Tibial nerve (tissue), 4 donors: ENCODE data around the gene HNF1B. TPM values are rescaled to one million over a fixed set of nuclear protein-coding genes. Genes with fewer than 3 reads are reported as not detected.

Experiments
- DNase-seq, 2 donors: peaks; one replicate each; pipeline ENCODE4 v3.0.0-alpha.2; 2019; ENCODE audit warnings: low spot score in 2 of 2
- H3K27ac ChIP-seq, 4 donors: fragments of 200-600 bp; sonication (generic) in 3 of 4; one replicate each; pipeline ENCODE4 v1.5.1; 2017 to 2019; ENCODE audit warnings: mild to moderate bottlenecking in 1 of 4
- H3K27me3 ChIP-seq, 2 donors: fragments of 200-600 bp; sonication (generic) in 1 of 2; one replicate each; pipeline versions ENCODE4 v1.5.1 to v1.6.0; 2017 to 2019
- H3K36me3 ChIP-seq, 3 donors: fragments of 200-600 bp; sonication (generic); one replicate each; pipeline ENCODE4 v1.5.1; 2018 to 2019
- H3K4me1 ChIP-seq, 4 donors: fragments of 200-600 bp; sonication (generic) in 3 of 4; one replicate each; pipeline ENCODE4 v1.5.1; 2017 to 2019
- H3K4me3 ChIP-seq, 4 donors: fragments of 200-600 bp; sonication (generic) in 3 of 4; one replicate each; pipeline ENCODE4 v1.5.1; 2017 to 2019; ENCODE audit warnings: mild to moderate bottlenecking in 1 of 4, moderate library complexity in 1 of 4
- H3K9me3 ChIP-seq, 4 donors: fragments of 200-600 bp; sonication (generic) in 3 of 4; one replicate each; pipeline ENCODE4 v1.5.1; 2017 to 2019
- CTCF ChIP-seq, 5 experiments: fragments of 200-600 bp in 3 of 5; fragments of 450-650 bp in 2 of 5; sonication (generic) in 3 of 5; IDR thresholded peaks; one replicate each; pipeline ENCODE4 v1.5.1; 2016 to 2019; ENCODE audit warnings: antibody characterized with exemption in 5 of 5, mild to moderate bottlenecking in 3 of 5, moderate library complexity in 2 of 5
- EP300 ChIP-seq, 2 donors: sonication (generic); formaldehyde crosslinking; IDR thresholded peaks; one replicate each; pipeline ENCODE4 v1.6.1; 2017; ENCODE audit warnings: antibody characterized with exemption in 2 of 2, mild to moderate bottlenecking in 1 of 2
- POLR2A ChIP-seq, 2 donors: fragments of 450-650 bp; IDR thresholded peaks; one replicate each; pipeline ENCODE4 v1.6.1; 2017; ENCODE audit warnings: antibody characterized with exemption in 2 of 2, mild to moderate bottlenecking in 2 of 2, moderate library complexity in 2 of 2
- whole genome bisulfite sequencing, 2 donors: methylation state at CpG; one replicate each; pipeline ENCODE4 v1.1.5; 2018; 5-methylcytosine and 5-hydroxymethylcytosine counted together
- total RNA-seq, 4 donors: library from RNA; depleted of rRNA; stranded (reverse); fragments of >200 nt; gene quantifications; one replicate each; pipeline ENCODE4 v1.1.0, GENCODE V29; 2016

The HNF1B gene
- total RNA-seq, 4 donors from 2014 or later = not detected

- peaks cover 0 to 41% of the 10 kb centered on the region in 2 donors for H3K27me3 ChIP-seq
- 86% methylated on average over 5 of the region's 5 CpGs for WGBS, 2 donors
- no peak overlapping the region for H3K4me3 ChIP-seq
- no peak for TF ChIP-seq CTCF (IDR thresholded peaks at IDR 0.05)
- no peak for TF ChIP-seq EP300 (IDR thresholded peaks at IDR 0.05)
- no peak for TF ChIP-seq POLR2A (IDR thresholded peaks at IDR 0.05)
- no peaks in the 10 kb centered on the region for H3K9me3 ChIP-seq
- no peaks in the 10 kb centered on the region for H3K36me3 ChIP-seq
- H3K4me1 ChIP-seq = no peaks in the 10 kb centered on the region
- H3K27ac ChIP-seq = no peak overlapping the region
- DNase-seq = no peak
Measured at GRCh38 chr17:37754363-37754762, 9.5 kb upstream of the HNF1B start.

- peaks cover 0 to 57% of the 10 kb centered on the region in 2 donors for H3K27me3 ChIP-seq
- no peaks in the 10 kb centered on the region for H3K4me1 ChIP-seq
- H3K9me3 ChIP-seq = no peaks in the 10 kb centered on the region
- WGBS, 2 donors = 64 to 71% methylated on average over 5 of the region's 5 CpGs
- no peak for TF ChIP-seq POLR2A (IDR thresholded peaks at IDR 0.05)
- TF ChIP-seq CTCF (IDR thresholded peaks at IDR 0.05) = no peak
- TF ChIP-seq EP300 (IDR thresholded peaks at IDR 0.05) = no peak
- no peak for DNase-seq
- H3K27ac ChIP-seq = no peak overlapping the region
- H3K36me3 ChIP-seq = no peaks in the 10 kb centered on the region
- H3K4me3 ChIP-seq = no peak overlapping the region
Measured at GRCh38 chr17:37752482-37752881, 7.6 kb upstream of the HNF1B start.

GRCh38 chr17:37750768-37751475 lies 6.1 kb upstream of the HNF1B start:
- H3K36me3 ChIP-seq = no peaks in the 10 kb centered on the region
- no peak for DNase-seq
- no peak overlapping the region for H3K27ac ChIP-seq
- TF ChIP-seq EP300 (IDR thresholded peaks at IDR 0.05) (no peak), CTCF (IDR thresholded peaks at IDR 0.05) (no peak), POLR2A (IDR thresholded peaks at IDR 0.05) (no peak)
- 64 to 67% methylated on average over 10 of the region's 10 CpGs for whole genome bisulfite sequencing, 2 donors
- H3K4me3 ChIP-seq = no peak overlapping the region
- H3K9me3 ChIP-seq = no peaks in the 10 kb centered on the region
- H3K4me1 ChIP-seq = no peaks in the 10 kb centered on the region
- peaks cover 0 to 68% of the 10 kb centered on the region in 2 donors for H3K27me3 ChIP-seq

GRCh38 chr17:37750292-37750691 lies 5.4 kb upstream of the HNF1B start:
- DNase-seq = no peak
- Histone ChIP-seq H3K4me1 (peaks cover 0 to 2% (median 0%) of the 10 kb centered on the region in 4 donors), H3K36me3 (no peaks in the 10 kb centered on the region), H3K27me3 (peaks cover 0 to 72% of the 10 kb centered on the region in 2 donors), H3K9me3 (no peaks in the 10 kb centered on the region), H3K4me3 (no peak overlapping the region), H3K27ac (no peak overlapping the region)
- WGBS, 2 donors = 72 to 73% methylated on average over 5 of the region's 5 CpGs
- TF ChIP-seq POLR2A (IDR thresholded peaks at IDR 0.05) (no peak), CTCF (IDR thresholded peaks at IDR 0.05) (no peak), EP300 (IDR thresholded peaks at IDR 0.05) (no peak)

- no peak overlapping the region for H3K27ac ChIP-seq
- no peaks in the 10 kb centered on the region for H3K36me3 ChIP-seq
- peaks cover 0 to 33% (median 18%) of the 10 kb centered on the region in 4 donors for H3K4me1 ChIP-seq
- TF ChIP-seq CTCF (IDR thresholded peaks at IDR 0.05) = no peak
- no peak for TF ChIP-seq POLR2A (IDR thresholded peaks at IDR 0.05)
- no peak for TF ChIP-seq EP300 (IDR thresholded peaks at IDR 0.05)
- 54 to 64% methylated on average over 2 of the region's 2 CpGs for WGBS, 2 donors
- peaks cover 0 to 85% of the 10 kb centered on the region in 2 donors for H3K27me3 ChIP-seq
- H3K9me3 ChIP-seq = no peaks in the 10 kb centered on the region
- H3K4me3 ChIP-seq = no peak overlapping the region
- no peak for DNase-seq
Measured at GRCh38 chr17:37747222-37747621, 2.4 kb upstream of the HNF1B start.
